Neutrophil (primary cell): Measurements from ENCODE around the gene MINDY4B.

Experiments
- H3K27ac ChIP-seq: fragments of 200-600 bp; sonication (generic); 2 replicates; pipeline ENCODE4 v1.5.1; 2016; ENCODE audit warnings: mild to moderate bottlenecking, moderate library complexity
- H3K27me3 ChIP-seq: fragments of 200-600 bp; sonication (generic); 2 replicates; pipeline ENCODE4 v1.6.0; 2016; ENCODE audit warnings: mild to moderate bottlenecking
- H3K36me3 ChIP-seq: fragments of 200-600 bp; sonication (generic); 2 replicates; pipeline ENCODE4 v1.5.1; 2017
- H3K4me1 ChIP-seq, 2 experiments: fragments of 200-600 bp in 1 of 2; sonication (generic) in 1 of 2; 1 replicate in 1 of 2; 2 replicates in 1 of 2; pipeline versions ENCODE4 v1.5.1 to v1.6.1; 2013 to 2016; ENCODE audit warnings: low read depth in 1 of 2, low read length in 1 of 2, mild to moderate bottlenecking in 1 of 2, moderate library complexity in 1 of 2; ENCODE audit not compliant: control insufficient read depth in 1 of 2, insufficient read depth in 1 of 2
- H3K4me3 ChIP-seq, 2 experiments: fragments of 200-600 bp in 1 of 2; sonication (generic) in 1 of 2; 1 replicate in 1 of 2; 2 replicates in 1 of 2; pipeline ENCODE4 v1.5.1; 2013 to 2016; ENCODE audit warnings: low read depth in 1 of 2, low read length in 1 of 2, mild to moderate bottlenecking in 1 of 2, moderate library complexity in 1 of 2
- H3K9me3 ChIP-seq: fragments of 200-600 bp; sonication (generic); 2 replicates; pipeline ENCODE4 v1.5.1; 2016
- TF ChIP-seq, protein P1 (sequence below): fragments of 200-600 bp; sonication (generic); IDR thresholded peaks from 2 replicates; pipeline ENCODE4 v1.5.1; 2016; ENCODE audit warnings: antibody characterized with exemption

MINDY4B gene

DNA sequence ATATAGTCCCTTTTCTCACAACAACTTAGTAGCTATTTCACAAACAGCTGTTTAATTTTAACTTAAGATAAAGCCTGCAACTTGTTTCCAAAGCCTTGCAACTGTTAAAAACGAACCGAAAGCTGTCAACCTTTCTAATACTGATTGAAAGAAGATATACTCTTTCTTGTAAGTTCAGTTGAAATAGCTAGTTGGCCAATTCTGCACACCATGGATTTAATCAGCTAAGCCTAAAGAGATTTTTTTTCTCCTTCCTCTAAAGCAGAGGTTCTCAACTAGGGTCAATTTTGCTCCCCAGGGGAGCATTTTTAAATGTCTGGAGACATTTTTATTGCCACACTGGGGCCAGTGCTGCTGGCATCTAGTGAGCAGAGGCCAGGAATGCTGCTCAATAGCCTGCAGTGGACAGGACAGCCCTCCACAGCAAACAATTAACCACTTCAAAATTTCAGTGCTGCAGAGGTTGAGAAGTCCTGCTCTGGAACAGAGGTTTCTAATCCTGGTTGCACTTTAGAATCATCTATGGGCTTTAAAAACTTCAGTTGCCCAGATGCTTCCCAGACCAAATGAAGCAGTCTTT is 26.2 kb downstream of the MINDY4B start:
- H3K4me3 ChIP-seq: no peak overlapping the region
- TF ChIP-seq, protein P1, sequence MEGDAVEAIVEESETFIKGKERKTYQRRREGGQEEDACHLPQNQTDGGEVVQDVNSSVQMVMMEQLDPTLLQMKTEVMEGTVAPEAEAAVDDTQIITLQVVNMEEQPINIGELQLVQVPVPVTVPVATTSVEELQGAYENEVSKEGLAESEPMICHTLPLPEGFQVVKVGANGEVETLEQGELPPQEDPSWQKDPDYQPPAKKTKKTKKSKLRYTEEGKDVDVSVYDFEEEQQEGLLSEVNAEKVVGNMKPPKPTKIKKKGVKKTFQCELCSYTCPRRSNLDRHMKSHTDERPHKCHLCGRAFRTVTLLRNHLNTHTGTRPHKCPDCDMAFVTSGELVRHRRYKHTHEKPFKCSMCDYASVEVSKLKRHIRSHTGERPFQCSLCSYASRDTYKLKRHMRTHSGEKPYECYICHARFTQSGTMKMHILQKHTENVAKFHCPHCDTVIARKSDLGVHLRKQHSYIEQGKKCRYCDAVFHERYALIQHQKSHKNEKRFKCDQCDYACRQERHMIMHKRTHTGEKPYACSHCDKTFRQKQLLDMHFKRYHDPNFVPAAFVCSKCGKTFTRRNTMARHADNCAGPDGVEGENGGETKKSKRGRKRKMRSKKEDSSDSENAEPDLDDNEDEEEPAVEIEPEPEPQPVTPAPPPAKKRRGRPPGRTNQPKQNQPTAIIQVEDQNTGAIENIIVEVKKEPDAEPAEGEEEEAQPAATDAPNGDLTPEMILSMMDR: no peak
- no peaks in the 10 kb centered on the region for H3K9me3 ChIP-seq

DNA sequence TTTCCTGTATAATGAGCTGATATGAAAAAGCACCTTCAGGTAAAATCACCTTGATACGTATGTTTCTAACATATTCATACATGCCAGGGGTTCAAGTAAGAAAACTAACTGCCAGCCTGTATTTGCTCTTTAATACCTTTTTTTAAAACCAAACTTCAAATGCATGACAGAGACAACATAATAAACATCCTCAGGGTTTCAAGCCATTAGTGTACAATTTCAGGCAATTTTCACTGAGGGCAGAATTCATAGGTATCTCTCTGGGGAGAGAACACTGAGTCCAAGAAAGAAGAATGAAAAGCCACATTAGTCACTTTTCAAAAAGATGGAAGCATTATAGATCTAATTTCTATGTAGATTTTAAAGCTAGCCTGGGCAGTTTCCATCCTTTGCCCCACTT is 26.9 kb downstream of the MINDY4B start:
- Histone ChIP-seq H3K27ac (no peak overlapping the region), H3K27me3 (no peaks in the 10 kb centered on the region), H3K4me1 (peaks cover 43 to 66% of the 10 kb centered on the region in 2 experiments), H3K9me3 (no peaks in the 10 kb centered on the region), H3K4me3 (no peak overlapping the region), H3K36me3 (no peaks in the 10 kb centered on the region)
- TF ChIP-seq, protein P1: no peak

More for the DNA sequence above, 26.2 kb downstream of the MINDY4B start:
- no peaks in the 10 kb centered on the region for H3K36me3 ChIP-seq
- H3K27me3 ChIP-seq: no peaks in the 10 kb centered on the region
- no peak overlapping the region for H3K27ac ChIP-seq
- peaks cover 43 to 66% of the 10 kb centered on the region in 2 experiments for H3K4me1 ChIP-seq

GRCh38 chr3:150877303-150877702 is 27.9 kb downstream of the MINDY4B start:
- no peaks in the 10 kb centered on the region for H3K9me3 ChIP-seq
- TF ChIP-seq, protein P1: no peak
- H3K4me3 ChIP-seq: peak overlapping the region in 1 of 2 experiments; percentile 3

DNA sequence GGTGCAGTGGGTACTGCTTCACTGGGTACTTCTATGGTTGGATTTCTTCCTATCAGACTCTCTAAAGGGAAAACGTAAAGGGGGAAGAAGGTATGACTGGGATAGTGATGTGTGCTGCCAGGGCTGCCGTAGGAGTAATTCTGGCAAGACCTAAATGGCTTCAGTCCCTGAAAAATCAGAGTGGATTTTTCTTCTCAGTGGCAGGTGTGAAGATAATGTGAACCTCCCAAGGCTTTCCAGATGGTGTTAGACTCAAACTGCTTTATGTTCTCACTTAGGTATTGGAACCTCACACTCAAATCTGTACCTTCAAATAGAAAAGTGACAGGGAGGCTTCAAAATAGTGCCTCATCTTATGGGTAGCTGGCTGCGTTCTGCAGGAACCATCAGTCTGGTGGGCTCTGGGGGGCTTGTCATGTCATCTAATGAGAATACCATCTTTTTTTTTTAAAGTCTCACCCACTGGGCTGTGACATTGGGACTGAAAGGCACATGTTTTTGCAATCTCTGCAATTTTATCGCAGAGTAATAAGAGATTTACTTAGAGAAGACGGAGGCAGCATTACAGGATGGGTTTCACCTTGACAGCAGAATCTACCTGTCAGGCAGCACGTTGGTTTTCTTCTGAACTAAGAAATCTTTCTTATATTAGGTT is 28.5 kb downstream of the MINDY4B start:
- H3K4me1 ChIP-seq: peaks cover 43 to 70% of the 10 kb centered on the region in 2 experiments
- no peaks in the 10 kb centered on the region for H3K36me3 ChIP-seq
- no peaks in the 10 kb centered on the region for H3K27me3 ChIP-seq

More at GRCh38 chr3:150877303-150877702, 27.9 kb downstream of the MINDY4B start:
- Histone ChIP-seq H3K27ac (peak overlapping the region; percentile 71), H3K36me3 (no peaks in the 10 kb centered on the region), H3K4me1 (peaks cover 43 to 70% of the 10 kb centered on the region in 2 experiments), H3K27me3 (no peaks in the 10 kb centered on the region)

GRCh38 chr3:150875548-150875947 is 29.7 kb downstream of the MINDY4B start:
- TF ChIP-seq, protein P1: no peak
- no peaks in the 10 kb centered on the region for H3K9me3 ChIP-seq
- H3K4me1 ChIP-seq: peaks cover 49 to 77% of the 10 kb centered on the region in 2 experiments
- H3K36me3 ChIP-seq: no peaks in the 10 kb centered on the region
- H3K27me3 ChIP-seq: no peaks in the 10 kb centered on the region
- H3K4me3 ChIP-seq: no peak overlapping the region
- H3K27ac ChIP-seq: peak overlapping the region; percentile 71

More for the DNA sequence above, 28.5 kb downstream of the MINDY4B start:
- peak overlapping the region in 1 of 2 experiments; percentile 3 for H3K4me3 ChIP-seq
- peak overlapping the region; percentile 71 for H3K27ac ChIP-seq
- no peaks in the 10 kb centered on the region for H3K9me3 ChIP-seq
- TF ChIP-seq, protein P1: no peak
